GM20431 (cell line): ENCODE measurements around the gene GSTO2.

Experiments used
- in situ Hi-C: fragments of 300-500 bp; cut with MseI, MboI; formaldehyde crosslinking; loops from one replicate; pipeline ENCODE4 v1.15.0; 2020; ENCODE audit warnings: low sequenced_read_pairs; ENCODE audit not compliant: unreplicated experiment

Gene GSTO2

GRCh38 chr10:104353325-104354048, 84.5 kb downstream of the GSTO2 start, which contains the start of gene CFAP58:
TSS of gene CFAP58 (plus strand) at chr10:104353833. CDS start at chr10:104353898, 65 bp downstream.
- in situ Hi-C loops = no loop called here
